ENCODE measurements around the gene CHMP2A.

CHMP2A gene

DNA sequence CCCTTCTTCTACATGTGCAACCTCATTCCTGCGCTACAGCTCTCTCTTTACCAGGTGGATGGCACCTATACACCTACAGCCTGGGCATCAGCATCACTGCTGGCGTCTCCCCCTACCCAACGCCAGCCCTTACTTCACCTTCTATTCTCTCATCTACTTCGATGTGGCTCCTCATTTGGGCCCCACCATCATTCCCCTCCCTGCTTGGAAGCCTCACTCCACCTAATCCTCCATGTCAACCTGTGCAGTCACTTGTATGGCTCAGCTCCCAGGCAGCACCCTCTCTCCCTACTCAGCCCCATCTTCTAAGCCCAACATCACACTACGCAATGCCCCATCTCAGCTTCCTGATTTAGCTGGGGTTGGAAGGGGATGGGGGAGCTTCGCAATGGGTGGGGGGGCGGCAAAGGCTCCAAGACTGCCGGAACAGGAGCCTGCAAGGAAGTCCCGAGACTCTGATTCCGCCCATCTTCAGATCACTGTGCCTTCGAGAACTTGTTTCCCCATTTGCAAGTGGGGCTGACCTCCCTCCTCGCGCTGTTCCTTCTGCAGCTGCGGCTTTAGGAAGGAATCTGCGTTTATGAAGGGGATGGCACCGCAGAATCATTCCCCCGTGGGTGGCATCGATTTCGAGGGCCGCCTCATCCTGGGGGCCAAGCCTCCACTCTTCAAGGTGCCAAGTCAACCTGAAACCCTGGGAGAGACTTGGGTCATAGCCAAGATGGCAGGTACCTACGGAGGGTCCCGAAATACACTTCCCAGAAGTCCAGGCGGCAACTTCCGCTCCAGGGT lies 17.3 kb upstream of the CHMP2A start:
- peak overlapping the region; percentile 58; the same call in 1 of the 2 replicates for H2AFZ ChIP-seq (ENCODE audit: low read length)
- H3K79me2 ChIP-seq (ENCODE audit: insufficient read depth, low read length), result no peaks in the 10 kb centered on the region; the same call in 1 of the 2 replicates
- no peaks in the 10 kb centered on the region for H3K9me3 ChIP-seq (ENCODE audit: insufficient read depth, low read depth, low read length)

GRCh38 chr19:58571575-58571947 lies 16.7 kb upstream of the CHMP2A start:
- no peaks in the 10 kb centered on the region for H3K36me3 ChIP-seq (ENCODE audit: insufficient read depth, low read length)
- H2AFZ ChIP-seq (ENCODE audit: low read length), result no peak overlapping the region
- no peak overlapping the region for H3K9ac ChIP-seq (ENCODE audit: low read depth, low read length, poor library complexity, severe bottlenecking)
- H3K9me3 ChIP-seq (ENCODE audit: insufficient read depth, low read depth, low read length), result no peaks in the 10 kb centered on the region
- H3K27me3 ChIP-seq (ENCODE audit: insufficient read depth, low read length, poor library complexity, severe bottlenecking), result no peaks in the 10 kb centered on the region
- no peaks in the 10 kb centered on the region; the same call in 1 of the 2 replicates for H3K79me2 ChIP-seq (ENCODE audit: insufficient read depth, low read length)
- no peak for TF ChIP-seq EZH2phosphoT487 (IDR thresholded peaks at IDR 0.05; ENCODE audit: borderline replicate concordance)
- no peak for TF ChIP-seq CTCF (conservative IDR thresholded peaks at IDR 0.05; ENCODE audit: low read length)
- H4K20me1 ChIP-seq (ENCODE audit: insufficient read depth, low read length, poor library complexity, severe bottlenecking), result no peaks in the 10 kb centered on the region
- H3K4me1 ChIP-seq (ENCODE audit: insufficient read depth, low read length, poor library complexity, severe bottlenecking), result peaks cover 34% of the 10 kb centered on the region
- H3K9me2 ChIP-seq (replicated peaks; ENCODE audit: low read depth, low read length), result no peaks in the 10 kb centered on the region
- H3F3A ChIP-seq (ENCODE audit: low read depth), result peaks cover 7% of the 10 kb centered on the region; the same call in 1 of the 2 replicates
- peak overlapping the region; percentile 91 for H3K4me2 ChIP-seq (ENCODE audit: low read depth, low read length, poor library complexity, severe bottlenecking)
- peak overlapping the region; percentile 84 for H3K4me3 ChIP-seq (ENCODE audit: low read length, poor library complexity, severe bottlenecking)

More for the DNA sequence above, 17.3 kb upstream of the CHMP2A start:
- no peaks in the 10 kb centered on the region for H3K27me3 ChIP-seq (ENCODE audit: insufficient read depth, low read length, poor library complexity, severe bottlenecking)
- H3K4me2 ChIP-seq (ENCODE audit: low read depth, low read length, poor library complexity, severe bottlenecking), result peak overlapping the region; percentile 91
- H3F3A ChIP-seq (ENCODE audit: low read depth), result peaks cover 7% of the 10 kb centered on the region; the same call in 1 of the 2 replicates
- peaks cover 34% of the 10 kb centered on the region for H3K4me1 ChIP-seq (ENCODE audit: insufficient read depth, low read length, poor library complexity, severe bottlenecking)
- H3K4me3 ChIP-seq (ENCODE audit: low read length, poor library complexity, severe bottlenecking), result peak overlapping the region; percentile 84
- TF ChIP-seq EZH2phosphoT487 (IDR thresholded peaks at IDR 0.05; ENCODE audit: borderline replicate concordance) (no peak), CTCF (conservative IDR thresholded peaks at IDR 0.05; ENCODE audit: low read length) (no peak)
- H3K9me2 ChIP-seq (replicated peaks; ENCODE audit: low read depth, low read length), result no peaks in the 10 kb centered on the region
- no peaks in the 10 kb centered on the region for H4K20me1 ChIP-seq (ENCODE audit: insufficient read depth, low read length, poor library complexity, severe bottlenecking)
- peak overlapping the region; percentile 72 for H3K9ac ChIP-seq (ENCODE audit: low read depth, low read length, poor library complexity, severe bottlenecking)
- no peaks in the 10 kb centered on the region for H3K36me3 ChIP-seq (ENCODE audit: insufficient read depth, low read length)

DNA sequence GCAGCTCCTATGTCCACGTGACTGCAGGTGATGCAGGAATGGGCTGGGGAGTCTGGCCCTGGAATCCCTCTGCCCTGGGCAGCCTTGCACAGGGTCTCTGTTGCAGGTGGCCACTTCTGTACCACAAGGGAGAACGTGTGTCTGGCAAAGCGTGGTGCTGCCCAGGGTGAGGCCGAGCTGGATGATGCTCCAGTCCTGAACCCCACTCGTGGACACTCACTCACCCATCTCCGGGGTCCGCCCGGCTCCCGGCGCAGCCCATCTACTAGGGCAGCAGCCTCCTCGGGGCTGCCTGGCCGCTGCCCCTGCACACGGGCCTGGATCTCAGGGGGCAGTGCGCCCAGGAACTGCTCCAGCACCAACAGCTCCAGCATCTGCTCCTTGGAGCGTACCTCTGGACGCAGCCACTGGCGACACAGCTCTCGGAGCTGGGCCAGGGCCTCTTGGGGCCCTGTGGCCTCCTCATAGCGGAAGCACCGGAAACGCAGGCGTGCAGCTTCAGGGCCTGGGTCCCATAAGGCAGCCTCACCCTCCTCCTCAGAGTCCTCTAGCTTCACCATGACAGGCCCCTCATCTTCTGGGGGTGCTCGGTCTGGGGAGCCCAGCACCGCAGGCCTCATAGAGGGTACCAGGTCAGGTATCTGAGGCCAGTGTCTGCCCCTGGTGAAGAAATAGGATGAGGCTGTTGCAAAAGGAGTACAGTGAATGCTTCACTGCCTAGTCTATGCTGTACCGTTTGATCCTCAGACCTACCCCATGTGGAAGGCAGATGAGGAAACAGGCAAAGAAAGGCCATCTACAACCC lies 16.1 kb upstream of the CHMP2A start:
- Histone ChIP-seq H3K9ac (ENCODE audit: low read depth, low read length, poor library complexity, severe bottlenecking) (no peak overlapping the region), H3F3A (ENCODE audit: low read depth) (peaks cover 7% of the 10 kb centered on the region; the same call in 1 of the 2 replicates), H2AFZ (ENCODE audit: low read length) (no peak overlapping the region), H3K4me2 (ENCODE audit: low read depth, low read length, poor library complexity, severe bottlenecking) (peak overlapping the region; percentile 91), H4K20me1 (ENCODE audit: insufficient read depth, low read length, poor library complexity, severe bottlenecking) (no peaks in the 10 kb centered on the region), H3K9me2 (replicated peaks; ENCODE audit: low read depth, low read length) (no peaks in the 10 kb centered on the region), H3K4me1 (ENCODE audit: insufficient read depth, low read length, poor library complexity, severe bottlenecking) (peaks cover 33% of the 10 kb centered on the region), H3K36me3 (ENCODE audit: insufficient read depth, low read length) (no peaks in the 10 kb centered on the region), H3K27me3 (ENCODE audit: insufficient read depth, low read length, poor library complexity, severe bottlenecking) (no peaks in the 10 kb centered on the region), H3K4me3 (ENCODE audit: low read length, poor library complexity, severe bottlenecking) (no peak overlapping the region), H3K79me2 (ENCODE audit: insufficient read depth, low read length) (no peaks in the 10 kb centered on the region; the same call in 1 of the 2 replicates), H3K9me3 (ENCODE audit: insufficient read depth, low read depth, low read length) (no peaks in the 10 kb centered on the region)
- TF ChIP-seq CTCF (conservative IDR thresholded peaks at IDR 0.05; ENCODE audit: low read length), result no peak
- no peak for TF ChIP-seq EZH2phosphoT487 (IDR thresholded peaks at IDR 0.05; ENCODE audit: borderline replicate concordance)

Measured in Loucy (cell line).